GM19324 (cell line): ENCODE data around the gene TTC36.
"Not testable (repeated sequence)": the region's sequence is repeated elsewhere in the genome, so short reads cannot be mapped to it uniquely, and the experiment has no call there.

Experiments used
- ATAC-seq: cut with Tn5 transposase; IDR thresholded peaks from one replicate; pipeline ENCODE4 v1.9.1; 2021; ENCODE audit warnings: mild to moderate bottlenecking, moderate library complexity; ENCODE audit not compliant: unreplicated experiment, low FRiP score

Gene TTC36, protein sequence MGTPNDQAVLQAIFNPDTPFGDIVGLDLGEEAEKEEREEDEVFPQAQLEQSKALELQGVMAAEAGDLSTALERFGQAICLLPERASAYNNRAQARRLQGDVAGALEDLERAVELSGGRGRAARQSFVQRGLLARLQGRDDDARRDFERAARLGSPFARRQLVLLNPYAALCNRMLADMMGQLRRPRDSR

DNA sequence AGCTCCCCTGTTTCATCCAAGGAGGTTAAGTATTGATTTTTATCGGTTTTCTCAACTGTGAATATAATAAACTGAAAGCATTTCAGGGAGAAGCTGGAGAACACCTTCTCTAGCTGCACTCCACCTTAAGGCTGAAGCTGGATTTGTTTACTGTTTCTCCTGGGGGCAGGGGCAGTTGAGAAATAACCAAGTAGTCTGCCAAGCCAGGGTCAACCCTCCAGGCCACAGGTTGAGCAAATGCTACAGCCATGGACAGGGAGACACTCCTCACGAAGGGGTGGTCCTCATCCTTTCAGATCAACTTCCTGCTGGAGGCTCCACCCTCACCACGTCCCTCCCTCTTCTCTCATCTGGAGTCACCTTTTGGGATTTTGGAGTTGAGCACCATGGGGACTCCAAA lies at the start of gene TTC36:
TTC36 (plus strand) TSS at position 366 of the 400 bp plus-strand sequence; CDS start at position 387, 21 bp downstream.
- no peak for ATAC-seq

DNA sequence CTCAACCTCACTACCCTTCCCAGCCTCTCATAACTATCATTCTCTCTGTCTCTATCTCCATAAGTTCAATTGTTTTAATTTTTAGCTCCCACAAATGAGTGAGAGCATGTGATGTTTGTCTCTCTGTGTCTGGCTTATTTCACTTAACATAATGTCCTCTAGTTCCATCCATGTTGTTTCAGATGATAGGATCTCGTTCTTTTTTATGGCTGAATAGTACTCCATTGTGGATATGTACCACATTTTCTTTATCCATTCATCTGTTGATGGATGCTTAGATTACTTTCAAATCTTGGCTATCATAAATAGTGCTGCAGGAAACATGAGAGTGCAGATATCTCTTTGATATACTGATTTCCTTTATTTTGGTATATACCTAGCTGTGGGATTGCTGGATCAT lies 46.0 kb upstream of the TTC36 start:
- not testable (repeated sequence) for ATAC-seq

DNA sequence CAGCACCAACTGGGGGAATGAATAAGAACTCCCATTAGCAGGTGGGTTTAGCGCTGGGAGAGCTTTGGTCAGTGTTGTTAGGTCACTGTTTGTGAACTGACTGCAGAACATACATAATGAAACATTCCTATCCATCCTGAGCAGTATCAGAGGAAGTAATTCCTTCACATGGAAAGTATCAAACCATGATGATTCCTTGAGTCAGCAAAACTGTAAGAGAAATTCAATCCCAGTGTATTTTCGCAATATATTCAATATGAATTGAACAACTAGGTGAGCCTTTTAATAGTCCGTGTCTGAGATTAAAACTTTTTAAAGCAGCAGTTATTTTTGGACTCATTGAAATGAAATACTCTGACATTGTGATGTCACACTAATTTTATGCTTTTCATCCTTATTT lies 42.9 kb upstream of the TTC36 start:
- no peak for ATAC-seq

DNA sequence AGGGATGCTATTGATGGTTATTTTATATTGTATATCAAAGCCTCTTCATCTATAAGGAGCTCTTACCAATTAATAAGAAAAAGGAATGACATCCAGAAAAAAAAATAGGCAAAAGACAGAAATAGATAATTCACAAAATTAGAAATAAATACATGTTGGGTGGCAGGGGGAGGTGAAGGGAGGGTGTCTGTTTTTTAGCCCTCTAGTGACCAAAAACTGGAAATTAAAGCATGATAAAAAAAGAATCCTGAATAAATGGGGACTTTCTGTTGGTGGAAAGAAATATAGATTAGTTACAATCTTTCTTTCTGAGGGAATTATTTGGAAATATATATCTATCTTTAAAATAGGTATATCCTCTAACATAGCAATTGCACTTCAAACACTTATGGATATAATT lies 42.0 kb upstream of the TTC36 start:
- ATAC-seq = no peak

DNA sequence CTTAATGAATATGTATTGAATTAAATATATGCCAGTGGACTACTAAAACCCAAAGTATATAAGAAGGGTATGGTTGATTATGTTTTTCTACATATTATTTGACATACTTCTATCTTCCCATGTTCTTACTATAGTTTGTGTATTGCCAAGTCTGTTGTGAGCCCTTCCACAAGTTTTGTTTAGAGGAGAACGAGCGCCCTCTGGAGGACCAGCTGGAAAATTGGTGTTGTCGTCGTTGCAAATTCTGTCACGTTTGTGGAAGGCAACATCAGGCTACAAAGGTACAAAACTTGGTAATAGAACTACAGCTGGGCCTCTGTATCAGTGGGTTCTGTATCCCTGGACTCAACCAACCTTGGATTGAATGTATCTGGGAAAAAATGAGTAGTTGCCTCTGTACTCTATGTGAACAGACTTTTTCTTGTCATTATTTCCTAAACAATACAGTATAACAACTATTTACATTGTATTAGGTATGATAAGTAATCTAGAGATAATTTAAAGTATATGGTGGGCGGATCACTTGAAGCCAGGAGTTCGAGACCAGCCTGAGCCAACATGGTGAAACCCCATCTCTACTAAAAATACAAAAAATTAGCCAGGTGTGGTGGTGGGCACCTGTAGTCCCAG lies 38.7 kb upstream of the TTC36 start:
- ATAC-seq = no peak

DNA sequence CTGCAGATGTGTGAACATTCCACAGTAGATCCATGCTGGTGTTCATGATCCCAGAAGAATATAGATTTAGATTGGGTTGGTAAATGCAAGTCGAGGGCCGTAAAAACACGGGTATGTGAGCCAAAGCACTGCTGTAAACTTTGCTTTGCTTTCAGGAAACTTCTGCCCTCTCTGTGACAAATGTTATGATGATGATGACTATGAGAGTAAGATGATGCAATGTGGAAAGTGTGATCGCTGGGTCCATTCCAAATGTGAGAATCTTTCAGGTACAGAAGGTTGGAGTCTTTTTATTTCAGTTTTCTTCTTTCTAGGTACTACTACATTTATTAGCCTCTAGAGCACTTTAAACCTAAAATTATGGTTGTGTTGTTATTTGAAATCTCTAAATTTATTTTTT lies 36.2 kb upstream of the TTC36 start:
- ATAC-seq = no peak

DNA sequence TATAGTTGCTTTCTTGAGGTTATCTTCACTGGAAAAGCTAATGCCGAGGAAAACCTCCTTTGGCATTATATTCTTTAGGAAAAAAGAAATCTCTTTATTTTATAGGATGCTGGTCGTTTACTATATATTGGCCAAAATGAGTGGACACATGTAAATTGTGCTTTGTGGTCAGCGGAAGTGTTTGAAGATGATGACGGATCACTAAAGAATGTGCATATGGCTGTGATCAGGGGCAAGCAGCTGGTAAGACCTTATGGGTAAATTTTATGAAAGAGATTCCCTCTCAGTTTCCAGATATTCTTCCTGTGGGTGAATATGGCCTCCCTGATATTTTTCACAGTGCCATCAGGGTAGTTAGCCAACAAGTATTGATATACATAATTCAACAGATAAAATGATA lies 29.4 kb upstream of the TTC36 start:
- ATAC-seq = no peak

DNA sequence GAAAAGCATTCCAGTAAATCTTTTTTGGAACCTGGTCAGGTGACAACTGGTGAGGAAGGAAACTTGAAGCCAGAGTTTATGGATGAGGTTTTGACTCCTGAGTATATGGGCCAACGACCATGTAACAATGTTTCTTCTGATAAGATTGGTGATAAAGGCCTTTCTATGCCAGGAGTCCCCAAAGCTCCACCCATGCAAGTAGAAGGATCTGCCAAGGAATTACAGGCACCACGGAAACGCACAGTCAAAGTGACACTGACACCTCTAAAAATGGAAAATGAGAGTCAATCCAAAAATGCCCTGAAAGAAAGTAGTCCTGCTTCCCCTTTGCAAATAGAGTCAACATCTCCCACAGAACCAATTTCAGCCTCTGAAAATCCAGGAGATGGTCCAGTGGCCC lies 24.1 kb upstream of the TTC36 start:
- ATAC-seq = no peak

DNA sequence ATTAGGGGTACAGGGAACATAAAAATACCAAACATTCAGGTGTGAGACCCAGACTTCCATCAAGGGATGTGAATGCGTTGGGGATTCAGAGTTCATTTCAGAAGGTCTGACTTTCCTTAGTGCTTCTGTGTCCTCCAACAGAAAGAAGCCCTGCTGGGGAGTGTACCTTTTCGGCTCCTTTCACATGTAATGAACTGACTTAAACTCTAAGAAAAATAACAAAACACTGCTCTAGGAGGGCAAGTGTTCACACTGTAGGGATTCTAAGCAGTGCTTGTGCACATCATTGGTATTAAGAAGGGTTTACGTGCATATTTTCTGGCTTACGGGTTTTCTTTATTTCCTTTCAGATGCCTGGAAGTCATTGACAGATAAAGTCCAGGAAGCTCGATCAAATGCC lies 15.7 kb upstream of the TTC36 start:
- ATAC-seq = no peak

DNA sequence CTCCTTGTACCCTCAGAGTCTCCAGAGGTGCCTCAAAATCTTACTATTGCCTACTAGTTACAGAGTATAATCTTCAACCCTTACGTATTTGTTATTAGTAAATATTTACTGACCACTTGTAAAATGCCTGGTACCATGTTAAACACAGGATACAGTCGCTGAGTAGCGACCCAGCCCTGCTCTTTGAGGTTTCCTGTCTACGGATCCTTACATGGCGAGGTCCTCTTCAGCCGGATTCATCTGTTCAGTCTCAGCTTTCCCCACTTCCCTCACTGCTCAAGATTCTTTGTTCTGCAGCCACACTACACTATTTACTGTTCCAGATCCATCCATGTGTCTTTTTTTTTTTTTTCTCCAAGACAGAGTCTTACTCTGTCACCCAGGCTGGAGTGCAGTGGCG lies 13.2 kb upstream of the TTC36 start:
- no peak for ATAC-seq

DNA sequence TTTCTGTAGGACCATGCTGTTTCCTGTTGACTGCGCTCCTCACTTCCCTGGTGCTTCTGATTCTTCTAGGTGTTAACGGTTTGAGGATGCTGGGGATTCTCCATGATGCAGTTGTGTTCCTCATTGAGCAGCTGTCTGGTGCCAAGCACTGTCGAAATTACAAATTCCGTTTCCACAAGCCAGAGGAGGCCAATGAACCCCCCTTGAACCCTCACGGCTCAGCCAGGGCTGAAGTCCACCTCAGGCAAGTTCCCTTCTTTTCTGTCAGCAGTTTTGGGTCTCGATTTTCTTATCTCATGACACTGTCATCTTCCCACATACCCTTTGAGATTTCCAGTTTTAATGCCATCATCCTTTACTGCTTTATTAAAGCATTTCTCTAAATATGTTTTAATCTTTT lies 7.7 kb upstream of the TTC36 start:
- ATAC-seq = no peak

DNA sequence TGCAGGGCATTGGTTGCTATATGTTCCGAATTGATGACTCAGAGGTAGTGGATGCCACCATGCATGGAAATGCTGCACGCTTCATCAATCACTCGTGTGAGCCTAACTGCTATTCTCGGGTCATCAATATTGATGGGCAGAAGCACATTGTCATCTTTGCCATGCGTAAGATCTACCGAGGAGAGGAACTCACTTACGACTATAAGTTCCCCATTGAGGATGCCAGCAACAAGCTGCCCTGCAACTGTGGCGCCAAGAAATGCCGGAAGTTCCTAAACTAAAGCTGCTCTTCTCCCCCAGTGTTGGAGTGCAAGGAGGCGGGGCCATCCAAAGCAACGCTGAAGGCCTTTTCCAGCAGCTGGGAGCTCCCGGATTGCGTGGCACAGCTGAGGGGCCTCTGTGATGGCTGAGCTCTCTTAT lies 5.4 kb upstream of the TTC36 start:
- ATAC-seq = no peak

DNA sequence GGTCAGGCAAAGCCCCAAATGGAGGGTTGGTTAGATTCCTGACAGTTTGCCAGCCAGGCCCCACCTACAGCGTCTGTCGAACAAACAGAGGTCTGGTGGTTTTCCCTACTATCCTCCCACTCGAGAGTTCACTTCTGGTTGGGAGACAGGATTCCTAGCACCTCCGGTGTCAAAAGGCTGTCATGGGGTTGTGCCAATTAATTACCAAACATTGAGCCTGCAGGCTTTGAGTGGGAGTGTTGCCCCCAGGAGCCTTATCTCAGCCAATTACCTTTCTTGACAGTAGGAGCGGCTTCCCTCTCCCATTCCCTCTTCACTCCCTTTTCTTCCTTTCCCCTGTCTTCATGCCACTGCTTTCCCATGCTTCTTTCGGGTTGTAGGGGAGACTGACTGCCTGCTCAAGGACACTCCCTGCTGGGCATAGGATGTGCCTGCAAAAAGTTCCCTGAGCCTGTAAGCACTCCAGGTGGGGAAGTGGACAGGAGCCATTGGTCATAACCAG lies 4.7 kb upstream of the TTC36 start:
- no peak for ATAC-seq

DNA sequence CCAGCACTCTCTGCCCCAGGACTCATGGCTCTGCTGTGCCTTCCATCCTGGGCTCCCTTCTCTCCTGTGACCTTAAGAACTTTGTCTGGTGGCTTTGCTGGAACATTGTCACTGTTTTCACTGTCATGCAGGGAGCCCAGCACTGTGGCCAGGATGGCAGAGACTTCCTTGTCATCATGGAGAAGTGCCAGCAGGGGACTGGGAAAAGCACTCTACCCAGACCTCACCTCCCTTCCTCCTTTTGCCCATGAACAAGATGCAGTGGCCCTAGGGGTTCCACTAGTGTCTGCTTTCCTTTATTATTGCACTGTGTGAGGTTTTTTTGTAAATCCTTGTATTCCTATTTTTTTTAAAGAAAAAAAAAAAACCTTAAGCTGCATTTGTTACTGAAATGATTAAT lies 2.9 kb upstream of the TTC36 start:
- ATAC-seq = no peak

DNA sequence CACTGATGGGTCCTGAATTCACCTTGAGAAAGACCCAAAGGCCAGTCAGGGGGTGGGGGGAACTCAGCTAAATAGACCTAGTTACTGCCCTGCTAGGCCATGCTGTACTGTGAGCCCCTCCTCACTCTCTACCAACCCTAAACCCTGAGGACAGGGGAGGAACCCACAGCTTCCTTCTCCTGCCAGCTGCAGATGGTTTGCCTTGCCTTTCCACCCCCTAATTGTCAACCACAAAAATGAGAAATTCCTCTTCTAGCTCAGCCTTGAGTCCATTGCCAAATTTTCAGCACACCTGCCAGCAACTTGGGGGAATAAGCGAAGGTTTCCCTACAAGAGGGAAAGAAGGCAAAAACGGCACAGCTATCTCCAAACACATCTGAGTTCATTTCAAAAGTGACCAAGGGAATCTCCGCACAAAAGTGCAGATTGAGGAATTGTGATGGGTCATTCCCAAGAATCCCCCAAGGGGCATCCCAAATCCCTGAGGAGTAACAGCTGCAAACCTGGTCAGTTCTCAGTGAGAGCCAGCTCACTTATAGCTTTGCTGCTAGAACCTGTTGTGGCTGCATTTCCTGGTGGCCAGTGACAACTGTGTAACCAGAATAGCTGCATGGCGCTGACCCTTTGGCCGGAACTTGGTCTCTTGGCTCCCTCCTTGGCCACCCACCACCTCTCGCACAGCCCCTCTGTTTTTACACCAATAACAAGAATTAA lies 2.4 kb upstream of the TTC36 start:
- no peak for ATAC-seq

DNA sequence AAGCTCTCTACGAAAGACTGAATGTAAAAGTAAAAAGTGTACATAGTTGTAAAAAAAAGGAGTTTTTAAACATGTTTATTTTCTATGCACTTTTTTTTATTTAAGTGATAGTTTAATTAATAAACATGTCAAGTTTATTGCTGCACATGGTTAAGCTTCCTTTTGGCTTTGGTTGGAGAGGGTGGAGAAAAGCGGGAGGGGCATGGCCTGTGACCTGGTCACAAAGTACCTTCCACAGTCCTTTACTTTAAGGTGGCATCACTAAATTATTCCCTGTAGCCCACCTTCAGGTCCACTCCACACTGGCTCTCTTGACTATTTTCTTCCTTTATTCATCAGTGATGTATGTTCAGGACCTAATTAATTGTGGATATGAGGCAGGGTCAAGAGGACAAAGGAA lies 586 bp upstream of the TTC36 start:
- ATAC-seq = no peak

DNA sequence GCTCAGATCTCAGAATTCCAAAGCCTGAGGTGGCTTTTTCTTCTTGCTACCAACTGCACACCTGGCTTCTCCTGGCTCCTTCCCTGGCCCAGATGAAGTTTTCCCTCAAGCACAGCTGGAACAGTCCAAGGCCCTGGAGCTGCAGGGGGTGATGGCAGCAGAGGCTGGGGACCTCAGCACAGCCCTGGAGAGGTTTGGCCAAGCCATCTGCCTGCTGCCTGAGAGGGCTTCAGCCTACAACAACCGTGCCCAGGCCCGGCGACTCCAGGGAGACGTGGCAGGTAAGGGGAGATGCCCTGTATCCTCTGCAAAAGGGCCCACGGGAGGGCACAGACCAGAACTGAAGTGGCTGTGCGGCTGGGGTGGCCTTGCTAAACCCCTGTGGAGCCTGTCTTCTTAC lies 1.2 kb downstream of the TTC36 start:
- ATAC-seq = no peak

DNA sequence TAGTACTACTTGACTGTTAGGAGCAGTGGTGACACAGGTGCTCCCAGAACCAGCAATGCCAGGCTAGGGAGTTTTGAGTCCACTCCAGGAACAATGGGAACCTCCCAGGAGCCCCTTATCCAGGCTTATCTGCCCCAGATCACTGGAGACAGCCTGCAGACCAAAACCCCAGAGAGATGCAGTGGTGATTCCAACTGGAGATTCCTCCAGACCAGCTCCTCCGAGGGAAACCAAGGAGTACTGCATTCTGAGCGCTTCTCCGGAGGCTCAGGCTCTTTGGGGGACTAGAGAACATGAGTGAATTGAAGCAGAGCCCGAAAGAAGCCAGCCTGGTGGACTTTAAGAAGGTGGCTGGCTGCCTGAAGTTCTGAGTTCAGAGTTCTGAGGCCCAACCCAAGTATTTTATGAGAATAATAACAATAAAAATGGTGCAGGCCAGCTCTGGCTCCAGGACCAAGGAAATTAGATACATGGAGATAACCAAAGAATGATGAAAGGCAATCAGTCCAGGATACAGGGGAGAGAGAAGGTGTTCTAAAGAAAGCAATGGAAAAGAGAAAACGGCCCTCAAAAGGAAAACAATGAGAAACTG lies 2.4 kb downstream of the TTC36 start:
- ATAC-seq = no peak

DNA sequence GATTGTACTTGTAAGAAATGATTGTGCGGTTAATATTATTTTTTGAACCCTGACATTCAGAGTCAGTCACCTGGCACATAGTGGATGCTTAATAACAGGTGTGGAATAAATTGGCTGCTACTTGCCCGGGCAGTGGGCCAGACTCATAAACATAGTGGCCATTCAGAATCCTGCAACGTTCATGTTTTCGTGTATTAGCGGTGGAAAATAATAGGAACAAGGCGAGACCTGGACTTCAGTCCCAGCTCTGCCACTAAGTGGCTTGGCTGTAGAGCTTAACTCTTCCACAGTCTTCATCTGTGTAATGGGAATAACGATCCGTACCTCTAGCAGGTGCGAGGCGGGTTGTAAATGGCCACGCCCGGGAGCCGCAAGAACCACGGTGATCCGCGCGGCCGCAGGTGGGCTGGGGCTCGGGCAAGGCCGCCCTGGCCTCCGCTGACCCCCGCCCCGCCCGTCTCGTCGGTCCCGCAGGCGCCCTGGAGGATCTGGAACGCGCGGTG lies 3.0 kb downstream of the TTC36 start:
- no peak for ATAC-seq

DNA sequence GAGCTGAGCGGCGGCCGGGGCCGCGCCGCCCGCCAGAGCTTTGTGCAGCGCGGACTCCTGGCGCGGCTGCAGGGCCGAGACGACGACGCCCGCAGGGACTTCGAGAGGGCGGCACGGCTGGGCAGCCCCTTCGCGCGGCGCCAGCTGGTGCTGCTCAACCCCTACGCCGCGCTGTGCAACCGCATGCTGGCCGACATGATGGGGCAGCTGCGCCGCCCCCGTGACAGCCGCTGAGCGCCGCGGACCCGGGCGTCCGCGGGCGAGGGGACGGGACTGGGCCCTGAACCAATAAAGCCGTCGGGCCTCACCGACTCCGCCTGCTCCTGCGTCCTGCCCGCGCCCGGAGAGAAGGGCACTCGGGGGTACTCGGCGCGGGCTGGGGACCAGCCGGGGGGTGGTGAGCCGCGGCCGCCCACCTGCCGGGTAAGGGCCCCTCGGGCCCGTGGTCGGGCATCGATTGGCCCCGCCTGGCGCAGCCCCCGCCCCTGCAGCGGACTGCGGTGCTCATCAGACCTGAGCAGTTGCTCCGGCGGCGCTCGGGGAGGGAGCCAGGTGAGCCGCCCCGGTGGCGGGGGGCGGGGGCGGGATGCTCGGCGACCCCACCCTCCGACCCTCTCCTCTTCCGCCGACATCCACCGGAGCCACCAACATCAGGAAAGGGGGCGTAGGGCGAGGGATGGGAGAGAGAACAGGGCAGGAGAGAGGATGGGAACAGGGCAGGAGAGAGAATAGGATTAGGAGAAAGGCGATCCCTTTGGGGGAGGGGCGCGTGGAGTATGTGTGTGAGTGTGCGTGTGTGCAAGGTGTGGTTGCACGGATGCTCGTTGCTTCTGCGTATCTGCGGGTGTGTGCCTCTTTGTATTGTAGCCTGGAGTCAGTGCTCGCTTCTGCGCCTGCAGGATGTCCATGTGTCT lies 3.7 kb downstream of the TTC36 start, which contains the start of gene TMEM25:
TMEM25 (plus strand) TSS at position 510 of the 914 bp plus-strand sequence. CDS start 610 bp downstream, outside the sequence.
- ATAC-seq = peak; percentile 62
